Mucosa of descending colon (tissue), 3 donors: ENCODE measurements around the gene TNPO1. TPM values are rescaled to one million over a fixed set of nuclear protein-coding genes. Genes with fewer than 3 reads are reported as not detected.

Experiments used
- ATAC-seq: fragments of 200-7000 bp; cut with Tn5 transposase; one replicate; pipeline ENCODE4 v1.9.1; 2020; ENCODE audit warnings: mild to moderate bottlenecking, moderate library complexity
- DNase-seq, 3 donors: peaks; one replicate each; pipeline ENCODE4 v3.0.0-alpha.2; 2020
- H3K36me3 ChIP-seq: fragments of 200-600 bp; one replicate; pipeline ENCODE4 v1.8.0; 2021; ENCODE audit warnings: low read depth, mild to moderate bottlenecking
- H3K4me1 ChIP-seq: fragments of 200-600 bp; one replicate; pipeline ENCODE4 v1.8.0; 2021; ENCODE audit warnings: low read depth, mild to moderate bottlenecking
- H3K4me3 ChIP-seq: fragments of 200-600 bp; one replicate; pipeline ENCODE4 v1.8.0; 2021; ENCODE audit warnings: mild to moderate bottlenecking
- H3K9me3 ChIP-seq: fragments of 200-600 bp; one replicate; pipeline ENCODE4 v1.8.0; 2021; ENCODE audit warnings: mild to moderate bottlenecking
- intact Hi-C, 2 donors: fragments of 100-400 bp; cut with DNase I in 1 of 2; cut with micrococcal nuclease in 1 of 2; formaldehyde crosslinking; loops; one replicate each; pipeline versions ENCODE4 v1.11.0 to v1.11.1; 2022; cut with DNase I, micrococcal nuclease
- microRNA-seq: library from miRNA; unstranded; fragments of <30 nt; microRNA quantifications from one replicate; pipeline ENCODE4, GENCODE V29; 2019
- total RNA-seq, 3 donors: library from RNA; stranded (reverse); fragmentation: NEBNext Ultra II Directional in 2 of 3; extraction: Animal tissue kit (Norgen Biotek cat#: 25700) in 2 of 3; gene quantifications; one replicate each; pipeline versions ENCODE4 v1.2.1 to v1.2.4, GENCODE V29; 2021 to 2023
- TF ChIP-seq, protein P1 (sequence below): fragments of 200-600 bp; IDR thresholded peaks from one replicate; pipeline ENCODE4 v1.8.0; 2022; ENCODE audit warnings: antibody characterized with exemption, mild to moderate bottlenecking
- donor health status: DM: no; HTN: no; CAD: no; lungs with moderate emphysema.
- donor health status: DM: no; HTN: no; CAD: no.
- donor health status: DM: no; HTN: yes; CAD: no.

Gene TNPO1
- total RNA-seq, 3 donors from 2014 or later, result 69.4 to 95.1 (median 76.8) TPM

DNA sequence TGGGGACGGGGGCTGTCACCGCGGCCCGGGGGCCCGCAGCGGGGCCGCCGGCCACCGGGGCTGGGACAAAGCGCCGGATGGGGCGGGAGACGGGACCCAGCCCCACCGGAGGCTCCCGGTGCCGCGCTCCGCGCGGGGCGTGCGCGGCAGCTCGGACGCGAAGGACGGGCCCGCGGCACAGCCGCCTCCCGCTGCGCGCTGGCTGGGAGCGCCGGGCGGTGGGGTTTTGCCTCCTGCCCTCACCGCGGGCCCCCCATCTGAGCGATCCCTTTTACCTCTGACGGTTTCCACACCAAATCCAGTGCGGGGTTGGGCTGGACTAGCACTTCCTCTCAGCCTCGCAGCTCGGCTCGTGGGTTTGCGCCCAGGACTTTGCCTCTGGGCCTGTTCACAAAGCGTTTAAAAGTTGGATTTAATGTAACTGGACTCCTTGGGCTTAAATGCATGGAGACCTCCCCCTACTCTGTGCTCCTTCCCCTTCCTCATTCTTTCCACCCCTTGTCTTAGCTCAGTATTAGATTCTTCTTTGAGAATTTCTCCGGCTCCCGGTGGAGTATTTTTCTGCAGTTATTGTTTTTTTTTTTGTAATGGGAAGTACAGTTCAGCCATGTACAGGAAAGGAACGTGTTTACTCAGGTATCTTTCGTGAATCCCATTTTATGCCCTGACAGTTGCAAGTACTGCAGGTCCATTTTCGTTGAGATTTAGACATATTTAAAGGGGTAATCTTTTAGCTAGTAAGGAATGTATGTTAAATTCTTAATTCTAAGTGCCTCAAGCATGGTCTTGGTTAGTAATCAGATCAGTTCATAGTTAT is 140.1 kb downstream of the TNPO1 start:
- TF ChIP-seq, protein P1, sequence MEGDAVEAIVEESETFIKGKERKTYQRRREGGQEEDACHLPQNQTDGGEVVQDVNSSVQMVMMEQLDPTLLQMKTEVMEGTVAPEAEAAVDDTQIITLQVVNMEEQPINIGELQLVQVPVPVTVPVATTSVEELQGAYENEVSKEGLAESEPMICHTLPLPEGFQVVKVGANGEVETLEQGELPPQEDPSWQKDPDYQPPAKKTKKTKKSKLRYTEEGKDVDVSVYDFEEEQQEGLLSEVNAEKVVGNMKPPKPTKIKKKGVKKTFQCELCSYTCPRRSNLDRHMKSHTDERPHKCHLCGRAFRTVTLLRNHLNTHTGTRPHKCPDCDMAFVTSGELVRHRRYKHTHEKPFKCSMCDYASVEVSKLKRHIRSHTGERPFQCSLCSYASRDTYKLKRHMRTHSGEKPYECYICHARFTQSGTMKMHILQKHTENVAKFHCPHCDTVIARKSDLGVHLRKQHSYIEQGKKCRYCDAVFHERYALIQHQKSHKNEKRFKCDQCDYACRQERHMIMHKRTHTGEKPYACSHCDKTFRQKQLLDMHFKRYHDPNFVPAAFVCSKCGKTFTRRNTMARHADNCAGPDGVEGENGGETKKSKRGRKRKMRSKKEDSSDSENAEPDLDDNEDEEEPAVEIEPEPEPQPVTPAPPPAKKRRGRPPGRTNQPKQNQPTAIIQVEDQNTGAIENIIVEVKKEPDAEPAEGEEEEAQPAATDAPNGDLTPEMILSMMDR, result no peak
- peak; percentile 64 for ATAC-seq
- H3K4me1 ChIP-seq, result peaks cover 9% of the 10 kb centered on the region
- peak in 2 of 3 donors; percentile 60 to 68 for DNase-seq
- intact Hi-C loops, result no loop called here
- no peaks in the 10 kb centered on the region for H3K9me3 ChIP-seq
- no peaks in the 10 kb centered on the region for H3K36me3 ChIP-seq
- peak overlapping the region; percentile 82 for H3K4me3 ChIP-seq

DNA sequence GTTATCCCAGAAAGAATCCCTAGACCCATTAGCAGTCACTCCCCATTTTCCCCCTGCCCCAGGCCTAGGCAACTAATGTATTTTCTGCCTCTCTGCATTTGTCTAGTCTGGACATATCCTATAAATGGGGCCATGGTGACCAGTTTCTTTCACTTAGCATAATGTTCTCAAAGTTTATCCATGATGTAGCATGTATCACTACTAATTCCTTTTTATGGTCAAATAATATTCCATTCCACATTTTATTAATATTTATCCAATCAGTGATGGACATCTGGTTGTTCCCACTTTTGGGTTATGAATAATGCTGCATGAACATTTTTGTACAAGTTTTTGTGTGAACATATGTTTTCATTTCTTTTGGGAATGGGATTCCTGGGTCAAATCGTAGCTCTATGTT is 140.9 kb downstream of the TNPO1 start:
- Histone ChIP-seq H3K36me3 (no peaks in the 10 kb centered on the region), H3K4me3 (no peak overlapping the region), H3K4me1 (peaks cover 4% of the 10 kb centered on the region), H3K9me3 (no peaks in the 10 kb centered on the region)
- intact Hi-C loops, result no loop called here
- DNase-seq (no peak), ATAC-seq (no peak)
- TF ChIP-seq, protein P1, result no peak

DNA sequence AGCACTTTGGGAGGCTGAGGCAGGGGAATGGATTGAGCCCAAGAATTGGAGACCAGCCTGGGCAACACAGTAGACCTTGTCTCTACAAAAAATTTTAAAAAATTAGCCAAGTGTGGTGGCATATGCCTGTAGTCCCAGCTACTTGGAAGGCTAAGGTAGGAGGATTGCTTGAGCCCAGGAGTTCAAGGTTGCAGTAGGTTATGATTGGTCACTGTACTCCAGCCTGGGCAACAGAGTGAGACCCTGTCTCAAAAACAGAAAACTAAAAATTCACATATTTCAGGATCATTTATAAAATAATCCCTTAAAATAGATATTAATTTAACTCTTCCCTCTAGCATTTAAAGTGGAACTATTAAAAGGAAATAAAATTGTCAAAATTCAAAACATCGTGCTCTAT is 142.8 kb downstream of the TNPO1 start:
- ATAC-seq (no peak), DNase-seq (no peak)
- Histone ChIP-seq H3K9me3 (no peaks in the 10 kb centered on the region), H3K4me1 (peaks cover 4% of the 10 kb centered on the region), H3K36me3 (no peaks in the 10 kb centered on the region), H3K4me3 (no peak overlapping the region)
- TF ChIP-seq, protein P1, result no peak
- intact Hi-C loops, result no loop called here

Small RNA genes within 50 kb of the gene (microRNA-seq; reads per million reads assigned to microRNA genes)
- not detected for gene MIR4804

Other genes with a start within 250 kb of the TNPO1 start
- gene FCHO2, start 139.4 kb downstream of the TNPO1 start, total RNA-seq, result 10 to 100 TPM; 49.5 to 57.6 (median 56.7) TPM